GM12878 (cell line): Measurements from ENCODE around the gene ILRUN. TPM values are rescaled to one million over a fixed set of nuclear protein-coding genes. Genes with fewer than 3 reads are reported as not detected.
"Not testable (repeated sequence)": the region's sequence is repeated elsewhere in the genome, so short reads cannot be mapped to it uniquely, and the experiment has no call there.

ENCODE experiments used
- ATAC-seq: fragments of 200-7000 bp; cut with Tn5 transposase; 3 replicates; pipeline ENCODE4 v1.9.1; 2020; ENCODE audit warnings: mild to moderate bottlenecking, moderate library complexity
- BruUV-seq: library from RNA; stranded (reverse); fragments of 400-500 nt; replicated peaks from 2 replicates; lab custom pipeline; 2021; lab: Mats Ljungman, UMichigan
- CTCF ChIA-PET: fragments of 300-600 bp; sonication (Branson Sonifier 250); formaldehyde crosslinking; extraction: SDS; loops from one replicate; lab custom pipeline; 2021; ENCODE audit warnings: inconsistent platforms; lab: Yijun Ruan, JAX
- POLR2A ChIA-PET: fragments of 350-600 bp; formaldehyde crosslinking; extraction: SDS; loops from one replicate; lab custom pipeline; 2021; ENCODE audit warnings: inconsistent platforms; lab: Charles Lee
- RAD21 ChIA-PET: fragments of 300-600 bp; sonication (Branson Sonifier 250); formaldehyde crosslinking; loops from one replicate; lab custom pipeline; 2023; ENCODE audit warnings: antibody characterized with exemption; ENCODE audit not compliant: unreplicated experiment; lab: Charles Lee
- SMC1A ChIA-PET: fragments of 300-600 bp; sonication (Branson Sonifier 250); formaldehyde crosslinking; loops from one replicate; lab custom pipeline; 2023; ENCODE audit not compliant: unreplicated experiment, uncharacterized antibody; lab: Charles Lee
- DNase-seq: peaks from one replicate; pipeline ENCODE4 v3.0.0-alpha.2; 2011; ENCODE audit warnings: low read depth, low spot score
- FAIRE-seq: peaks from 3 replicates; lab custom pipeline; 2011; peaks lifted over from hg19 to GRCh38; lab: Jason Lieb, UNC
- H2AFZ ChIP-seq: 2 replicates; pipeline ENCODE4 v1.6.0; 2011; ENCODE audit warnings: low read depth, low read length, control low read depth; ENCODE audit not compliant: control insufficient read depth
- H3K27ac ChIP-seq: 2 replicates; pipeline ENCODE4 v1.5.1; 2011; ENCODE audit warnings: control low read depth; ENCODE audit not compliant: control insufficient read depth, insufficient read depth
- H3K27me3 ChIP-seq, 2 experiments: replicated peaks in 1 of 2; 2 replicates each; pipeline versions ENCODE4 v1.6.0 to v1.6.1; 2011; ENCODE audit warnings: low read length in 1 of 2; ENCODE audit not compliant: control insufficient read depth in 2 of 2, insufficient read depth in 2 of 2
- H3K36me3 ChIP-seq, 2 experiments: 2 replicates each; pipeline ENCODE4 v1.5.1; 2011; ENCODE audit warnings: low read length in 1 of 2; ENCODE audit not compliant: control insufficient read depth in 2 of 2, insufficient read depth in 2 of 2
- H3K4me1 ChIP-seq: 2 replicates; pipeline ENCODE4 v1.6.1; 2011; ENCODE audit warnings: mild to moderate bottlenecking, low read length, moderate library complexity, mixed read lengths; ENCODE audit not compliant: control insufficient read depth, insufficient read depth
- H3K4me2 ChIP-seq: 2 replicates; pipeline ENCODE4 v1.6.0; 2011; ENCODE audit warnings: control low read depth; ENCODE audit not compliant: control insufficient read depth, insufficient read depth
- H3K4me3 ChIP-seq: fragments of 200-600 bp; sonication (generic); 2 replicates; pipeline ENCODE4 v1.5.1; 2016
- H3K79me2 ChIP-seq: 2 replicates; pipeline ENCODE4 v1.6.0; 2011; ENCODE audit warnings: low read length; ENCODE audit not compliant: control insufficient read depth, insufficient read depth
- H3K9ac ChIP-seq: 2 replicates; pipeline ENCODE4 v1.8.0; 2011; ENCODE audit warnings: low read length, control low read depth, mixed read lengths; ENCODE audit not compliant: control insufficient read depth, insufficient read depth
- H3K9me3 ChIP-seq: replicated peaks from 3 replicates; pipeline ENCODE4 v1.5.1; 2011; ENCODE audit warnings: mild to moderate bottlenecking, low read length; ENCODE audit not compliant: control insufficient read depth, insufficient read depth
- H4K20me1 ChIP-seq: 2 replicates; pipeline ENCODE4 v1.6.0; 2011; ENCODE audit not compliant: control insufficient read depth, insufficient read depth
- HDAC2 ChIP-seq: fragments of 200-600 bp; sonication (generic); IDR thresholded peaks from 2 replicates; pipeline ENCODE4 v1.6.1; 2017
- USF2 ChIP-seq: IDR thresholded peaks from 2 replicates; pipeline ENCODE4 v1.6.1; 2011; ENCODE audit warnings: low read depth, low read length, improper control_type of control experiment, borderline replicate concordance
- WGBS: methylation state at CpG from one replicate; pipeline ENCODE4 v1.1.6; 2016; ENCODE audit warnings: low lambda C conversion rate; ENCODE audit not compliant: insufficient replicate concordance, insufficient coverage; ENCODE audit errors: missing lambda C conversion rate; 5-methylcytosine and 5-hydroxymethylcytosine counted together
- in situ Hi-C: fragments of 300-500 bp; cut with MboI; formaldehyde crosslinking; loops from 9 replicates; pipeline ENCODE4 v1.14.3; 2018; ENCODE audit warnings: mixed read lengths
- intact Hi-C: fragments of 100-400 bp; cut with micrococcal nuclease; formaldehyde crosslinking; loops from one replicate; pipeline ENCODE4 v1.14.2; 2022; ENCODE audit not compliant: unreplicated experiment
- polyA plus RNA-seq, 11 experiments: library from polyadenylated mRNA; depleted of rRNA in 4 of 11; unstranded in 6 of 11; stranded (reverse) in 5 of 11; fragments of >200 nt; fragmentation: Nextera tagmentation in 4 of 11; fragmentation: Illumina TruSeq in 1 of 11; extraction: Ambion mirVana in 4 of 11; extraction: Trizol in 1 of 11; gene quantifications; 1 replicate in 1 of 11; 2 replicates in 10 of 11; pipeline versions ENCODE4 v1.2.1 to v1.2.3, GENCODE V29; 2011 to 2016; ENCODE audit warnings: inconsistent platforms in 2 of 11, missing spikeins in 2 of 11, low read depth in 1 of 11
- total RNA-seq, 4 experiments: library from RNA; depleted of rRNA in 3 of 4; stranded (reverse); fragments of >200 nt in 3 of 4; fragmentation: Illumina TruSeq in 1 of 4; extraction: Trizol in 1 of 4; gene quantifications; 2 replicates each; pipeline versions ENCODE4 v1.2.1 to v1.2.3, GENCODE V29; 2013 to 2021
- TF ChIP-seq, protein P1 (sequence below): IDR thresholded peaks from 2 replicates; pipeline ENCODE4 v1.6.1; 2012; ENCODE audit warnings: low read depth, low read length, improper control_type of control experiment

The ILRUN gene
- total and polyA plus RNA-seq, 10 of the 15 experiments (the other 5 are each of a cell fraction or from before 2014, with no cell fraction given) = 21.0 to 114 (median 48.9) TPM

- TF ChIP-seq HDAC2 = no peak
- no peak for TF ChIP-seq USF2
- TF ChIP-seq, protein P1, sequence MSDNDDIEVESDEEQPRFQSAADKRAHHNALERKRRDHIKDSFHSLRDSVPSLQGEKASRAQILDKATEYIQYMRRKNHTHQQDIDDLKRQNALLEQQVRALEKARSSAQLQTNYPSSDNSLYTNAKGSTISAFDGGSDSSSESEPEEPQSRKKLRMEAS = no peak
- no peak for FAIRE-seq
- H3K27me3 ChIP-seq = no peaks in the 10 kb centered on the region
- ATAC-seq = no peak
- intact Hi-C loops (no loop called here), in situ Hi-C loops (no loop called here)
- H3K4me3 ChIP-seq = no peak overlapping the region
- no peaks in the 10 kb centered on the region for H3K36me3 ChIP-seq
- CTCF ChIA-PET = interaction anchor here (0.5 to 1.4 kb wide), 2 partner anchors 15 to 113 kb away, joined by 3 read pairs; no protein-coding TSS in a partner anchor
- RAD21 ChIA-PET = no interaction called here
- no peak overlapping the region for H3K27ac ChIP-seq
- WGBS = 84% methylated on average over 8 of the region's 8 CpGs
- no peaks in the 10 kb centered on the region for H3K79me2 ChIP-seq
- no peaks in the 10 kb centered on the region for H3K4me1 ChIP-seq
- no peak for DNase-seq
- H3K4me2 ChIP-seq = no peak overlapping the region
- H2AFZ ChIP-seq = no peak overlapping the region
- POLR2A ChIA-PET = interaction anchor here (0.7 kb wide), 1 partner anchor 125 kb away, joined by 5 read pairs; no protein-coding TSS in a partner anchor
- no peak overlapping the region for H3K9ac ChIP-seq
- no peaks in the 10 kb centered on the region for H3K9me3 ChIP-seq
- SMC1A ChIA-PET = no interaction called here
- H4K20me1 ChIP-seq = no peaks in the 10 kb centered on the region
- no TSS peak for BruUV-seq
Measured at GRCh38 chr6:34722451-34722850, 25.9 kb upstream of the ILRUN start.

GRCh38 chr6:34720160-34720559 is 23.6 kb upstream of the ILRUN start:
- SMC1A ChIA-PET = interaction anchor here (0.9 kb wide), 1 partner anchor 45 kb away, joined by 3 read pairs; no protein-coding TSS in a partner anchor
- not testable (repeated sequence) for H3K4me1 ChIP-seq

DNA sequence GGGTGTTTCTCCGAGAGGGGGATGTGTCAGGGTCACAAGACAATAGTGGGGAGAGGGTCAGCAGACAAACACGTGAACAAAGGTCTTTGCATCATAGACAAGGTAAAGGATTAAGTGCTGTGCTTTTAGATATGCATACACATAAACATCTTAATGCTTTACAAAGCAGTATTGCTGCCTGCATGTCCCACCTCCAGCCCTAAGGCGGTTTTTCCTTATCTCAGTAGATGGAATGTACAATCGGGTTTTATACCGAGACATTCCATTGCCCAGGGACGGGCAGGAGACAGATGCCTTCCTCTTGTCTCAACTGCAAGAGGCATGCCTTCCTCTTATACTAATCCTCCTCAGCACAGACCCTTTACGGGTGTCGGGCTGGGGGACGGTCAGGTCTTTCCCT is 23.1 kb upstream of the ILRUN start:
- H3K27ac ChIP-seq, H3K27me3 ChIP-seq, in situ Hi-C loops, ATAC-seq, FAIRE-seq, H3K4me2 ChIP-seq, H3K9ac ChIP-seq, RAD21 ChIA-PET, H3K79me2 ChIP-seq, CTCF ChIA-PET, BruUV-seq, H3K4me1 ChIP-seq, H2AFZ ChIP-seq, DNase-seq, SMC1A ChIA-PET, POLR2A ChIA-PET, H3K9me3 ChIP-seq, H3K36me3 ChIP-seq, intact Hi-C loops, H3K4me3 ChIP-seq, H4K20me1 ChIP-seq: not testable (repeated sequence)
- WGBS = 90% methylated on average over 3 of the region's 9 CpGs

More at GRCh38 chr6:34720160-34720559, 23.6 kb upstream of the ILRUN start:
- H4K20me1 ChIP-seq, CTCF ChIA-PET, DNase-seq, H3K27ac ChIP-seq, H3K4me2 ChIP-seq, H2AFZ ChIP-seq, H3K79me2 ChIP-seq, H3K4me3 ChIP-seq, BruUV-seq, H3K9me3 ChIP-seq, FAIRE-seq, POLR2A ChIA-PET, intact Hi-C loops, H3K9ac ChIP-seq, RAD21 ChIA-PET, in situ Hi-C loops, ATAC-seq, H3K36me3 ChIP-seq, H3K27me3 ChIP-seq: not testable (repeated sequence)
- 50% methylated on average over 6 of the region's 6 CpGs for WGBS
